GM18909 (cell line): ENCODE results near the gene MYBPHL.

Experiments
- ATAC-seq: cut with Tn5 transposase; IDR thresholded peaks from one replicate; pipeline ENCODE4 v1.9.1; 2021; ENCODE audit warnings: mild to moderate bottlenecking; ENCODE audit not compliant: unreplicated experiment, poor library complexity

The MYBPHL gene

GRCh38 chr1:109253803-109254620 lies 52.8 kb downstream of the MYBPHL start:
- no peak for ATAC-seq

- no peak for ATAC-seq
Measured at GRCh38 chr1:109252893-109253802, 53.7 kb downstream of the MYBPHL start.

- ATAC-seq = no peak
Measured at GRCh38 chr1:109252167-109252892, 54.5 kb downstream of the MYBPHL start.

DNA sequence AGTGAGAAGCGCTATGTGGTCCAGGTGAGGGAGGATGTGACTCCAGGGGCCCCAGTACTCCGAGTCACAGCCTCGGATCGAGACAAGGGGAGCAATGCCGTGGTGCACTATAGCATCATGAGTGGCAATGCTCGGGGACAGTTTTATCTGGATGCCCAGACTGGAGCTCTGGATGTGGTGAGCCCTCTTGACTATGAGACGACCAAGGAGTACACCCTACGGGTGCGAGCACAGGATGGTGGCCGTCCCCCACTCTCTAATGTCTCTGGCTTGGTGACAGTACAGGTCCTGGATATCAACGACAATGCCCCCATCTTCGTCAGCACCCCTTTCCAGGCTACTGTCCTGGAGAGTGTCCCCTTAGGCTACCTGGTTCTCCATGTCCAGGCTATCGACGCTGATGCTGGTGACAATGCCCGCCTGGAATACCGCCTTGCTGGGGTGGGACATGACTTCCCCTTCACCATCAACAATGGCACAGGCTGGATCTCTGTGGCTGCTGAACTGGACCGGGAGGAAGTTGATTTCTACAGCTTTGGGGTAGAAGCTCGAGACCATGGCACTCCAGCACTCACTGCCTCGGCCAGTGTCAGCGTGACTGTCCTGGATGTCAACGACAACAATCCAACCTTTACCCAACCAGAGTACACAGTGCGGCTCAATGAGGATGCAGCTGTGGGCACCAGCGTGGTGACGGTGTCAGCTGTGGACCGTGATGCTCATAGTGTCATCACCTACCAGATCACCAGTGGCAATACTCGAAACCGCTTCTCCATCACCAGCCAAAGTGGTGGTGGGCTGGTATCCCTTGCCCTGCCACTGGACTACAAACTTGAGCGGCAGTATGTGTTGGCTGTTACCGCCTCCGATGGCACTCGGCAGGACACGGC lies 55.3 kb downstream of the MYBPHL start:
- no peak for ATAC-seq

DNA sequence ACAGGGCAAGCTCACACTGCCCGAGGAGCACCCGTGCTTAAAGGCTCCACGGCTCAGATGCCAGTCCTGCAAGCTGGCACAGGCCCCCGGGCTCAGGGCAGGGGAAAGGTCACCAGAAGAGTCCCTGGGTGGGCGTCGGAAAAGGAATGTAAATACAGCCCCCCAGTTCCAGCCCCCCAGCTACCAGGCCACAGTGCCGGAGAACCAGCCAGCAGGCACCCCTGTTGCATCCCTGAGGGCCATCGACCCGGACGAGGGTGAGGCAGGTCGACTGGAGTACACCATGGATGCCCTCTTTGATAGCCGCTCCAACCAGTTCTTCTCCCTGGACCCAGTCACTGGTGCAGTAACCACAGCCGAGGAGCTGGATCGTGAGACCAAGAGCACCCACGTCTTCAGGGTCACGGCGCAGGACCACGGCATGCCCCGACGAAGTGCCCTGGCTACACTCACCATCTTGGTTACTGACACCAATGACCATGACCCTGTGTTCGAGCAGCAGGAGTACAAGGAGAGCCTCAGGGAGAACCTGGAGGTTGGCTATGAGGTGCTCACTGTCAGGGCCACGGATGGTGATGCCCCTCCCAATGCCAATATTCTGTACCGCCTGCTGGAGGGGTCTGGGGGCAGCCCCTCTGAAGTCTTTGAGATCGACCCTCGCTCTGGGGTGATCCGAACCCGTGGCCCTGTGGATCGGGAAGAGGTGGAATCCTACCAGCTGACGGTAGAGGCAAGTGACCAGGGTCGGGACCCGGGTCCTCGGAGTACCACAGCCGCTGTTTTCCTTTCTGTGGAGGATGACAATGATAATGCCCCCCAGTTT lies 56.1 kb downstream of the MYBPHL start:
- no peak for ATAC-seq

- ATAC-seq = peak; percentile 38
Measured at GRCh38 chr1:109249654-109250401, 57.0 kb downstream of the MYBPHL start.

GRCh38 chr1:109248797-109249629 lies 57.8 kb downstream of the MYBPHL start, which contains the start of gene CELSR2:
TSS of gene CELSR2 (plus strand) at chr1:109249539. CDS start at chr1:109250080, 541 bp downstream.
- peak; percentile 75 for ATAC-seq

GRCh38 chr1:109248444-109248796 lies 58.4 kb downstream of the MYBPHL start:
- no peak for ATAC-seq

GRCh38 chr1:109247401-109248365 lies 59.1 kb downstream of the MYBPHL start:
- no peak for ATAC-seq

DNA sequence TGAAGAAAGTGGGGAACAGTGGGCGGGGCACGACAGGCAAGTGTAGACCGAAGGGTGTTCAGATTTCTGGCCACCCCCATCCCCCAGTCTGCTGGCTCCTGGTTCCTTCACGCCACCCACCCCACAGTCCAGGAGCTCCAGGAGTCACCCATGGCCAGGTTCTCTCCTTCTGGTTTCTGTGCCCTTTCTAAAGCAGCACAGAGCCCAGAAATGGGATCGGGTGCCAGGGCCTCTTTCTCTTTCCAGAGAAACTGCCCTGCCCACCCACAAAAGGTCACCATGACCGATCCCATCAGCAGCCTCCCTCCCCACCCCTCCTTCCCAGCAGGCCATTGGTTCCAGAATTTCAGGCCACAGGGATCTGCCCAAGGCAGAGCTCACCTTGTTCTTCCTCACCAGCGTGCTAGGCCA lies 60.7 kb downstream of the MYBPHL start:
- ATAC-seq = no peak

- ATAC-seq = no peak
Measured at GRCh38 chr1:109243860-109244552, 62.8 kb downstream of the MYBPHL start.

DNA sequence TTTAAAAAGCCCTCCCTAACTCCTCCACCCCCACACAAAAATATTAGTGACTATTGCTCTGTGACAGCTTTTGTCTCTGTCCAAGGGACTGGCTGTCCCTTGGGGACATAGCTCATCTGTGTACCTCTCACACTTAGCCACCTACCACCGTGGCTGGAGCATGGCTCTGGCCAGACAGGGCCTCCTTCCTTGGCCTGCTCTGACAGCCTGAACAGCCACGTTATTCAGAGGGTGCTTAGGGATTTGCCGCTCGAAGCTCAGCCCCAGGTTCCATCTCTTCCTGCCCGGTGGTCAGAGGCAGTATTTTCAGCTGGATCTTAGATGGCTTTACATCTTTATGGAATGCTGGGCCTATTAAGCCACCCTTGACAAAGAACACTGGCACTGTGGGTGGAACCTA lies 63.6 kb downstream of the MYBPHL start:
- ATAC-seq = no peak

GRCh38 chr1:109242387-109242786 lies 64.4 kb downstream of the MYBPHL start:
- ATAC-seq = no peak
